T-helper 9 cell (primary cell): Measurements from ENCODE around the gene LOXHD1.

Source experiments
- DNase-seq: peaks from one replicate; pipeline ENCODE4 v3.0.0-alpha.2; 2020

The LOXHD1 gene

GRCh38 chr18:46474487-46475389 is 182.3 kb downstream of the LOXHD1 start:
- DNase-seq = no peak

- DNase-seq = no peak
Observed at GRCh38 chr18:46471809-46472498, 185.1 kb downstream of the LOXHD1 start.

GRCh38 chr18:46470714-46471113 is 186.3 kb downstream of the LOXHD1 start:
- no peak for DNase-seq

- no peak for DNase-seq
Observed at GRCh38 chr18:46469186-46469915, 187.7 kb downstream of the LOXHD1 start.

- no peak for DNase-seq
Observed at GRCh38 chr18:46468426-46469180, 188.4 kb downstream of the LOXHD1 start.

- no peak for DNase-seq
Observed at GRCh38 chr18:46466234-46467160, 190.5 kb downstream of the LOXHD1 start.

- DNase-seq = no peak
Observed at GRCh38 chr18:46464926-46465655, 191.9 kb downstream of the LOXHD1 start.

- no peak for DNase-seq
Observed at GRCh38 chr18:46462523-46462922, 194.5 kb downstream of the LOXHD1 start.

GRCh38 chr18:46461993-46462392 is 195.0 kb downstream of the LOXHD1 start:
- no peak for DNase-seq

- no peak for DNase-seq
Observed at GRCh38 chr18:46460754-46461153, 196.3 kb downstream of the LOXHD1 start.

GRCh38 chr18:46459789-46460455 is 197.1 kb downstream of the LOXHD1 start:
- DNase-seq = no peak

GRCh38 chr18:46458472-46458871 is 198.5 kb downstream of the LOXHD1 start:
- no peak for DNase-seq

- DNase-seq = no peak
Observed at GRCh38 chr18:46456691-46457090, 200.3 kb downstream of the LOXHD1 start.

- DNase-seq = no peak
Observed at GRCh38 chr18:46452820-46453219, 204.2 kb downstream of the LOXHD1 start.

GRCh38 chr18:46449499-46449898 is 207.5 kb downstream of the LOXHD1 start:
- DNase-seq = no peak

- no peak for DNase-seq
Observed at GRCh38 chr18:46449033-46449432, 208.0 kb downstream of the LOXHD1 start.

- DNase-seq = no peak
Observed at GRCh38 chr18:46448347-46448746, 208.7 kb downstream of the LOXHD1 start.

GRCh38 chr18:46447792-46448191 is 209.2 kb downstream of the LOXHD1 start:
- no peak for DNase-seq

- DNase-seq = no peak
Observed at GRCh38 chr18:46447323-46447722, 209.7 kb downstream of the LOXHD1 start.
